BLaER1 (cell line): ENCODE measurements around the gene YBX2.

Source experiments
- H3K27ac ChIP-seq: shearing (Covaris generic); formaldehyde crosslinking; 2 replicates; pipeline ENCODE4 v1.8.1; 2022
- H3K27me3 ChIP-seq: shearing (Covaris generic); formaldehyde crosslinking; 2 replicates; pipeline ENCODE4 v1.8.1; 2022
- H3K36me3 ChIP-seq: shearing (Covaris generic); formaldehyde crosslinking; 2 replicates; pipeline ENCODE4 v1.8.1; 2022
- H3K4me1 ChIP-seq: shearing (Covaris generic); formaldehyde crosslinking; 2 replicates; pipeline ENCODE4 v1.8.1; 2022
- H3K4me2 ChIP-seq: shearing (Covaris generic); formaldehyde crosslinking; 2 replicates; pipeline ENCODE4 v1.8.1; 2022
- H3K4me3 ChIP-seq: shearing (Covaris generic); formaldehyde crosslinking; 2 replicates; pipeline ENCODE4 v1.8.1; 2022
- H3K9ac ChIP-seq: shearing (Covaris generic); formaldehyde crosslinking; 2 replicates; pipeline ENCODE4 v1.8.1; 2022
- H3K9me3 ChIP-seq: shearing (Covaris generic); formaldehyde crosslinking; 2 replicates; pipeline ENCODE4 v1.8.1; 2022
- H4K20me1 ChIP-seq: shearing (Covaris generic); formaldehyde crosslinking; 2 replicates; pipeline ENCODE4 v1.8.1; 2022
- Cebpa-rat ChIP-seq: shearing (Covaris generic); IDR thresholded peaks from 2 replicates; pipeline ENCODE4 v1.8.1; 2022

The YBX2 gene

DNA sequence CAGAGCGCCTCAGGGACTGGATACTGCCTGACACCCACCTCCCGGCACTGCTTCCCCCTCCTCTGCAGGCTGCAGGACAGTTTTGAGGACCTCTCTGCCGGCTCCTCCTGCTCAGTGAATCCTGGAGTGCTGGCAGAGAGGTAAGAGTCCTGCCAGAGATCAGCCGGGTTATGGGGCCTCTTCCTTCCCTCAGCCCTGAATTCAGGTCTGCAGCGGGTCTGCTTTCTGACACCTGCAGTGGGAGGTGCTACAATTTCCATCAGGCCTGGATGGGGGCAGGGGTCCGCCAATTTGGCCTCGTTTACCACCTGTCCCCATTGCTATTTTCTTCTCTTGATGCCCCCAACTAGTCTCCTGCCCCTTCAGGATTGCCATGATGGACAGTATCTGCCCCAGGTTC lies 37.7 kb upstream of the YBX2 start:
- Histone ChIP-seq H3K4me1 (peaks cover 80% of the 10 kb centered on the region), H4K20me1 (no peaks in the 10 kb centered on the region), H3K27ac (peak overlapping the region; percentile 45; the same call in 1 of the 2 replicates), H3K9me3 (no peaks in the 10 kb centered on the region), H3K4me3 (no peak overlapping the region), H3K36me3 (no peaks in the 10 kb centered on the region), H3K9ac (0 out of 2 replicates have a peak overlapping the region, but pooled peaks have one; percentile 45), H3K4me2 (peak overlapping the region; percentile 60), H3K27me3 (no peaks in the 10 kb centered on the region)
- no peak for TF ChIP-seq Cebpa-rat

DNA sequence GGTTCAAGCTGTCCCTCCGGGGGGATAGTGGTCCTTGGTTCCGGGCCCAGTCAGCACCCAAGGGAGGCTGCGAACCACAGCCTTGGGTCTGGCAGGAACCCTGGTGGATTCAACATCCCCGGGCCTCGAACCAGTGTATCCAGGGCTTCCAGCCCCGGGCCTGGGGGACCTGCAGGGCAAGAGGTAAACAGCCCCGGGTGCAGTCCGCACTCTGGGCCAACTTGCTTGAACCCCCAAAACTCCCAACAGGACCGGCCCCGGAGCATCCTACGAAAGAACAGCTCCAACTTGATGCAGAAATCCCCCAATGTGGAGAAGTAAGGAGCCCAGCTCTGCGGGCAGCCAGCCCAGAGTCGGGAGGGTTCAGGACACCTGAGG lies 36.2 kb upstream of the YBX2 start:
- Histone ChIP-seq H4K20me1 (no peaks in the 10 kb centered on the region), H3K4me3 (peak overlapping the region; percentile 85), H3K4me2 (peak overlapping the region; percentile 85), H3K4me1 (peaks cover 65% of the 10 kb centered on the region), H3K36me3 (peaks cover 14% of the 10 kb centered on the region), H3K27ac (peak overlapping the region; percentile 65), H3K9ac (peak overlapping the region; percentile 88), H3K27me3 (no peaks in the 10 kb centered on the region), H3K9me3 (no peaks in the 10 kb centered on the region)
- TF ChIP-seq Cebpa-rat: no peak

GRCh38 chr17:7329997-7330637 lies 35.7 kb upstream of the YBX2 start:
- H3K27me3 ChIP-seq: no peaks in the 10 kb centered on the region
- no peaks in the 10 kb centered on the region for H4K20me1 ChIP-seq
- H3K36me3 ChIP-seq: peaks cover 20% of the 10 kb centered on the region
- peaks cover 60% of the 10 kb centered on the region for H3K4me1 ChIP-seq
- peak overlapping the region; percentile 85 for H3K4me2 ChIP-seq
- H3K27ac ChIP-seq: peak overlapping the region; percentile 65
- no peaks in the 10 kb centered on the region for H3K9me3 ChIP-seq
- H3K4me3 ChIP-seq: peak overlapping the region; percentile 85
- peak overlapping the region; percentile 88 for H3K9ac ChIP-seq
- TF ChIP-seq Cebpa-rat: no peak

GRCh38 chr17:7329374-7329996 lies 35.0 kb upstream of the YBX2 start:
- Histone ChIP-seq H3K27me3 (no peaks in the 10 kb centered on the region), H3K9me3 (no peaks in the 10 kb centered on the region), H3K27ac (peak overlapping the region; percentile 65), H4K20me1 (peaks cover 2% of the 10 kb centered on the region; the same call in 1 of the 2 replicates), H3K9ac (peak overlapping the region; percentile 88), H3K4me2 (peak overlapping the region; percentile 85), H3K4me3 (peak overlapping the region; percentile 85), H3K4me1 (peaks cover 53% of the 10 kb centered on the region), H3K36me3 (peaks cover 25% of the 10 kb centered on the region)
- TF ChIP-seq Cebpa-rat: no peak

DNA sequence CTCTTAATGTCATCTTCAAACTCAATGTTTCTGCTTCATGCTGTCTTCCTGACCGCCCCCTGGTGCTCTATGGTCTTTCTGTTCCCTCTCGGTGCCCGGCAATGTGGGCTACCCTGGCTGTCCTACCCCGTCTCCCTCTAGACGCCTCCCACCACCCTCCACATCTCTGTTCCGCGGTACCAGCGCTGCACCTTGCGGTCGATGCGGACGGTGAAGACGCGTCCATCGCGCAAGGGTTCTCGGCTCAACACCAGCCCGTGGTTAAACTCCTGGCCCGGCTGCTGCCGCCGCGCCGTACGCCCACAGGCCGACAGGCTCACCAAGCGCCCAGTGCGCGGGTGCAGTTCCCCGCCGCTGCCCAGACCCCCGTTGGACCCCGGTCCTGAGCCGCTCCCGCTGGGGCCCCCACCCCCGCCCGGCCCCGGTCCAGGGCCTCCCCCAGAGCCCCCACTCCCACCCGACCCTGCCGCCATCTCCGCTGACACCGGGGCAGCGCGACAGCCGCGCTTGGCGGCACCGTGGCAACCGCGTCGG lies 34.5 kb upstream of the YBX2 start, which contains the start of gene NEURL4:
Gene NEURL4, minus strand, starts transcription at position 496 of the 534 bp plus-strand sequence. Its CDS starts 23 bp downstream, at position 473.
- peaks cover 48% of the 10 kb centered on the region for H3K4me1 ChIP-seq
- H3K27ac ChIP-seq: peak within 1 kb of the TSS; percentile 65
- H3K27me3 ChIP-seq: no peaks in the 10 kb centered on the region
- no peak for TF ChIP-seq Cebpa-rat
- H3K4me3 ChIP-seq: peak within 1 kb of the TSS; percentile 85
- H3K36me3 ChIP-seq: peaks cover 31% of the 10 kb centered on the region
- H3K9me3 ChIP-seq: no peaks in the 10 kb centered on the region
- H3K4me2 ChIP-seq: peak within 1 kb of the TSS; percentile 85
- peak within 1 kb of the TSS; percentile 88 for H3K9ac ChIP-seq
- peaks cover 8% of the 10 kb centered on the region; the same call in 1 of the 2 replicates for H4K20me1 ChIP-seq

DNA sequence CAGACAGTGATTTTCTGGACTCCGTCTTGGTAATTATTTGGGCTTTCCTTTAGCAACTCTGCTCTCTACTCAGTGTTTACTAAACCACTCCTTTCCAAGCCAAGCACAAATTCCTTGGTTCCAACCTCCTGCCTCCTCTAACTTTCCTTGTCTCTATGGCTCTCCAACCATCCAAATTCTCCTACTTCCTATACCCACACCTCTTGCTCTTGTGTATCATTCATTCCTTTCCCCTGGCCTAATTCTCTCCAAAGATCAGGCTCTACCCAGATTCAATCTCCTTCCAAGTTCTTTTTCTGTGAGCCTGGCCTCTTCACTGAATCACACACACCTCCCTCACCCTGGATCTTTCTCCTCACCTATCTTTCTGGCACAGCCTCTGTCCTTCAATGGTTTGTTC lies 33.6 kb upstream of the YBX2 start:
- H3K9ac ChIP-seq: peak overlapping the region; percentile 88; the same call in 1 of the 2 replicates

DNA sequence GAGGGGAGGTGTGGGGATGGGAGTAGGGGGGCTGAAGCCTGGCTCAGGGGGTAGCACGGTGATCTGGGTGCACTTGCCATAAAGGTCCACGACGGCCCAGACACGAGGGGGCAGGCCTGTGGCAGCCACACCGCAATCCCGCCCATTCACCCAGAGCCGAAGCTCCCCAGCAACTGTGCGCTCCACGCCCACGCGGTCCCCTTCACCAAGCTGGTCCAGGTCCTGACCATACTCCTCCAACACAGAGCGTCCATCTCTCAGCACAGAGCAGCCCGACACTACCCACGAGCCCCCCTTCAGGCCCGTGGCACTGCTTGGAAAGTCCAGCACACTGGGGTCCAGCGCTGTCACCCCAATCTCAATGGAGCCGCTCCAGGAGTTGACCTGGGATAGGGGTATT lies 33.1 kb upstream of the YBX2 start:
- Histone ChIP-seq H3K9me3 (no peaks in the 10 kb centered on the region), H3K27ac (no peak overlapping the region), H3K36me3 (peaks cover 45% of the 10 kb centered on the region), H3K4me3 (no peak overlapping the region), H3K9ac (peak overlapping the region; percentile 88; the same call in 1 of the 2 replicates), H4K20me1 (peaks cover 10% of the 10 kb centered on the region; the same call in 1 of the 2 replicates), H3K4me2 (peak overlapping the region; percentile 83; the same call in 1 of the 2 replicates), H3K4me1 (peaks cover 35% of the 10 kb centered on the region), H3K27me3 (no peaks in the 10 kb centered on the region)
- no peak for TF ChIP-seq Cebpa-rat

More for the DNA sequence above, 33.6 kb upstream of the YBX2 start:
- Histone ChIP-seq H3K36me3 (peaks cover 40% of the 10 kb centered on the region), H3K4me3 (peak overlapping the region; percentile 85; the same call in 1 of the 2 replicates), H3K27me3 (no peaks in the 10 kb centered on the region), H3K27ac (peak overlapping the region; percentile 65; the same call in 1 of the 2 replicates), H4K20me1 (peaks cover 10% of the 10 kb centered on the region; the same call in 1 of the 2 replicates), H3K9me3 (no peaks in the 10 kb centered on the region), H3K4me2 (peak overlapping the region; percentile 83), H3K4me1 (peaks cover 40% of the 10 kb centered on the region)
- no peak for TF ChIP-seq Cebpa-rat

DNA sequence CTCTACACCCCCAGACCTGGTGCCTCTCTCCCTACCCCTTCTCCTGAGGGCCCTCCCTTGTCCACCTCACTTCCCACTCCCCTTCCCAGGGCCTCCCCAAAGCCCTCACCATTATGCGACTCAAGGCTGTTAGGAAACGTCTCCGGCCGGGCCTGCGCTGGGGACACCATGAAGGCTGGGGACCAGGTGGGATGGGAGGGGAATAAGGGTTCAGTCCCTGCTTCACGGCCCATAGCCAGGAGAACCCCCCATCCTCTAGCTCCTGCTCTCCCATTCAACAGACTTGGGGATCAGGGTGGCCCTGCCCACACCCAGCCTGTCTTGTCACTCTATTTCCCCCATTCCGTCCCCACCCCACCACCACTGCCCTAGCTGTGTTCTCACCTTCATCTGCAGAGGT lies 32.6 kb upstream of the YBX2 start:
- H3K36me3 ChIP-seq: peaks cover 49% of the 10 kb centered on the region
- H3K4me3 ChIP-seq: no peak overlapping the region
- TF ChIP-seq Cebpa-rat: no peak
- no peak overlapping the region for H3K27ac ChIP-seq
- peaks cover 31% of the 10 kb centered on the region for H3K4me1 ChIP-seq
- peak overlapping the region; percentile 88; the same call in 1 of the 2 replicates for H3K9ac ChIP-seq
- no peak overlapping the region for H3K4me2 ChIP-seq
- no peaks in the 10 kb centered on the region for H3K27me3 ChIP-seq
- H3K9me3 ChIP-seq: no peaks in the 10 kb centered on the region
- H4K20me1 ChIP-seq: peaks cover 10% of the 10 kb centered on the region; the same call in 1 of the 2 replicates

GRCh38 chr17:7326186-7326585 lies 31.7 kb upstream of the YBX2 start:
- Histone ChIP-seq H3K27ac (no peak overlapping the region), H3K9ac (peak overlapping the region; percentile 88; the same call in 1 of the 2 replicates), H4K20me1 (peaks cover 10% of the 10 kb centered on the region; the same call in 1 of the 2 replicates), H3K4me2 (no peak overlapping the region), H3K9me3 (no peaks in the 10 kb centered on the region), H3K27me3 (no peaks in the 10 kb centered on the region), H3K36me3 (peaks cover 58% of the 10 kb centered on the region), H3K4me1 (peaks cover 22% of the 10 kb centered on the region), H3K4me3 (no peak overlapping the region)
- TF ChIP-seq Cebpa-rat: no peak

- Histone ChIP-seq H3K9ac (no peak overlapping the region), H3K9me3 (no peaks in the 10 kb centered on the region), H3K27ac (no peak overlapping the region), H3K4me2 (no peak overlapping the region), H3K4me3 (no peak overlapping the region), H3K27me3 (no peaks in the 10 kb centered on the region), H3K4me1 (peaks cover 13% of the 10 kb centered on the region), H4K20me1 (peaks cover 10% of the 10 kb centered on the region; the same call in 1 of the 2 replicates), H3K36me3 (peaks cover 69% of the 10 kb centered on the region)
- no peak for TF ChIP-seq Cebpa-rat
Measured at GRCh38 chr17:7325031-7325528, 30.6 kb upstream of the YBX2 start.
